GM23248 (cell line): ENCODE data around the gene KCNIP1.

ENCODE experiments used
- EZH2 ChIP-seq: fragments of 200-600 bp; sonication (generic); IDR thresholded peaks from 2 replicates; pipeline ENCODE4 v1.6.1; 2018; ENCODE audit warnings: antibody characterized with exemption, mild to moderate bottlenecking; ENCODE audit not compliant: insufficient read depth, poor library complexity, severe bottlenecking
- EZH2phosphoT487 ChIP-seq: fragments of 200-600 bp; sonication (generic); IDR thresholded peaks from 2 replicates; pipeline ENCODE4 v1.6.1; 2018; ENCODE audit warnings: antibody characterized with exemption, moderate library complexity, mild to moderate bottlenecking, low read depth; ENCODE audit not compliant: insufficient read depth

- TF ChIP-seq EZH2 (no peak), EZH2phosphoT487 (no peak)
These were observed 80.2 kb downstream of the KCNIP1 start for GRCh38 chr5:170584003-170584402.
